Uterus (tissue), 2 donors: ENCODE data around the gene IQGAP2.

ENCODE experiments used
- CTCF ChIP-seq, 4 experiments: fragments of 200-600 bp in 2 of 4; fragments of 450-650 bp in 2 of 4; sonication (generic) in 2 of 4; IDR thresholded peaks; one replicate each; pipeline ENCODE4 v1.5.1; 2016 to 2019; ENCODE audit warnings: antibody characterized with exemption in 4 of 4, mild to moderate bottlenecking in 2 of 4, moderate library complexity in 1 of 4
- POLR2A ChIP-seq, 2 donors: fragments of 450-650 bp; IDR thresholded peaks; one replicate each; pipeline ENCODE4 v1.6.1; 2016; ENCODE audit warnings: antibody characterized with exemption in 2 of 2, mild to moderate bottlenecking in 1 of 2, moderate library complexity in 1 of 2

DNA sequence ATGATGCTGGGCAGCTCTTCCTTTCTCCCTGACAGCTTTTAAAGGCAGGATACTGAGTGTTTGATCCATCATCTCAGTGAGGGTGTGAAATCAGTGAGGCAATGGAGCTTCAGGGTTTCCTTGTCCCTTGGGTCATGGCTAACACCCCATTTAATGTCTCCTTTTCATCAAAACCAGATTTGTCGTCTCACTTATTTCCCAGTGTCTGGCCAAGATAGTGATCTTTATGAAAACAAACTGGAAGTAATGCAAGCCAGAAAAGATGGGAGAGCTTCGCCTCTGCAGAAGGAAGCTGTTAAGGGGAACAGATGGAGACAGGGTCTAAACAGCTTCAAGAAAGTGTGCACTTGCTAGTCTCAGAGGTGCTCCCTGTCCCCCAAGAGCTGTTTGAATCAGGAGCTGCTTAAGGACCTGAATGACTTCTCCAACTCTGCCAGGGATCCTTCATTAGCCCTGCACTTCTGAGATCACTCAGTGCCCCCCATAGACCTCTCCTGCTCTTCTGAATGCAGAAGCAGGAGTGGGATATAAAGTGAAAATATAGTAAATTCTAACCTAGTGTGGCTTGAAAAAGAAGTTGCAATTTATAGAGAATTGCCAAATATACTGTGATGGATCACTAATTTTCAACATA lies 124.0 kb downstream of the IQGAP2 start:
- TF ChIP-seq POLR2A (IDR thresholded peaks at IDR 0.05) (no peak), CTCF (IDR thresholded peaks at IDR 0.05) (no peak)
